H1 (cell line): ENCODE results near the gene MED12L.

Source experiments
- POLR2A ChIP-seq, 2 experiments: IDR thresholded peaks; 1 replicate in 1 of 2; 2 replicates in 1 of 2; pipeline ENCODE4 v1.6.1; 2011; ENCODE audit warnings: low read depth in 2 of 2, low read length in 2 of 2, mild to moderate bottlenecking in 2 of 2; ENCODE audit errors: control extremely low read depth in 1 of 2
- TF ChIP-seq, protein P1 (sequence below), 3 experiments: IDR thresholded peaks; 1 replicate in 2 of 3; 2 replicates in 1 of 3; pipeline versions ENCODE4 v1.5.1 to v1.6.1; 2011; ENCODE audit warnings: low read length in 3 of 3, mild to moderate bottlenecking in 3 of 3, inconsistent platforms in 2 of 3, low read depth in 1 of 3, moderate library complexity in 1 of 3; ENCODE audit not compliant: insufficient read depth in 1 of 3; ENCODE audit errors: control extremely low read depth in 1 of 3
- TF ChIP-seq, protein P2 (sequence below): IDR thresholded peaks from 2 replicates; pipeline ENCODE4 v1.6.1; 2011; ENCODE audit warnings: low read length, improper control_type of control experiment

DNA sequence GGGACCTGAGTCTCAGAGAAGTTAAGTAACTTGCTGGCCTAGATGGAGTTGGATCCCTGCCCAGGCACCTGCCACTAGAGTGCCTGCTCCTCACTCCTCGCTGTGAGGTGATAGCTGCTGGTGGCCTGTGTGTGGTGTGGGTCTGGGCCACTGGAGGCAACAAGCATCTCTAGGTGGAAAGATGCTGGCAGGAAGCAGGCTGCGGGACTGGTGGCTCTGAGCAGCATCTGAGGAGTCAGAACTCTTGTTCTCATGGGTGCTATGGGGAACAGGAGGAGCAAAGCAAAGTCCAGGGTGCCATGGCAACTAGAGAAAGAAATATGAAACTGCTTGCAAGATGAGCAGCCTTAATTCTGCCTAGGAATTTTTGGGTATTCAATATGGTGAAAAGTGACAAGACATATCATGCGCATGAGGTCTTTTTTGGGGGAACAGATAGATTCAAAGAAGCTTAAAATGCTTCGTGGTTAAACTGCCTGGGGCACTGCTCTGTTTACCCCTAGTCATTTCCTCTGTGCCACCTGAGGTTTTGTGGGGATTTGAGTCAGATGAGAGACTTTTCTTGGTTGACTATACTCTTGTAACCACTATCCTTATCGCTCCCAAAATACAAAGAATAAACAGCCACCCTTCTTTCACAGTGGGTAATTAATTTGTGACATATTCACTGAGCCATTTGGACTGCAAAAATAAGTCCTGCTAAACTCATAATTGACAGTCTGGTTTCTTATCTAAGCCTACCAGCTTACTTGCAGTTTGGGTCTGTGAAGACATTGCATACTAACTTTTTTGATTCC lies 50.3 kb downstream of the MED12L start:
- TF ChIP-seq, protein P1, sequence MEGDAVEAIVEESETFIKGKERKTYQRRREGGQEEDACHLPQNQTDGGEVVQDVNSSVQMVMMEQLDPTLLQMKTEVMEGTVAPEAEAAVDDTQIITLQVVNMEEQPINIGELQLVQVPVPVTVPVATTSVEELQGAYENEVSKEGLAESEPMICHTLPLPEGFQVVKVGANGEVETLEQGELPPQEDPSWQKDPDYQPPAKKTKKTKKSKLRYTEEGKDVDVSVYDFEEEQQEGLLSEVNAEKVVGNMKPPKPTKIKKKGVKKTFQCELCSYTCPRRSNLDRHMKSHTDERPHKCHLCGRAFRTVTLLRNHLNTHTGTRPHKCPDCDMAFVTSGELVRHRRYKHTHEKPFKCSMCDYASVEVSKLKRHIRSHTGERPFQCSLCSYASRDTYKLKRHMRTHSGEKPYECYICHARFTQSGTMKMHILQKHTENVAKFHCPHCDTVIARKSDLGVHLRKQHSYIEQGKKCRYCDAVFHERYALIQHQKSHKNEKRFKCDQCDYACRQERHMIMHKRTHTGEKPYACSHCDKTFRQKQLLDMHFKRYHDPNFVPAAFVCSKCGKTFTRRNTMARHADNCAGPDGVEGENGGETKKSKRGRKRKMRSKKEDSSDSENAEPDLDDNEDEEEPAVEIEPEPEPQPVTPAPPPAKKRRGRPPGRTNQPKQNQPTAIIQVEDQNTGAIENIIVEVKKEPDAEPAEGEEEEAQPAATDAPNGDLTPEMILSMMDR (IDR thresholded peaks at IDR 0.05; ENCODE audit: control extremely low read depth in 1 of 3, insufficient read depth in 1 of 3, low read depth in 1 of 3, low read length in 3 of 3): no peak
- TF ChIP-seq, protein P2, sequence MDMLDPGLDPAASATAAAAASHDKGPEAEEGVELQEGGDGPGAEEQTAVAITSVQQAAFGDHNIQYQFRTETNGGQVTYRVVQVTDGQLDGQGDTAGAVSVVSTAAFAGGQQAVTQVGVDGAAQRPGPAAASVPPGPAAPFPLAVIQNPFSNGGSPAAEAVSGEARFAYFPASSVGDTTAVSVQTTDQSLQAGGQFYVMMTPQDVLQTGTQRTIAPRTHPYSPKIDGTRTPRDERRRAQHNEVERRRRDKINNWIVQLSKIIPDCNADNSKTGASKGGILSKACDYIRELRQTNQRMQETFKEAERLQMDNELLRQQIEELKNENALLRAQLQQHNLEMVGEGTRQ: no peak
- TF ChIP-seq POLR2A (IDR thresholded peaks at IDR 0.05; ENCODE audit: control extremely low read depth in 1 of 2, low read depth in 2 of 2, low read length in 2 of 2): no peak
